ENCODE results near the gene ZCCHC14.
"Not testable (repeated sequence)": the region's sequence is repeated elsewhere in the genome, so short reads cannot be mapped to it uniquely, and the experiment has no call there.

ZCCHC14 gene

DNA sequence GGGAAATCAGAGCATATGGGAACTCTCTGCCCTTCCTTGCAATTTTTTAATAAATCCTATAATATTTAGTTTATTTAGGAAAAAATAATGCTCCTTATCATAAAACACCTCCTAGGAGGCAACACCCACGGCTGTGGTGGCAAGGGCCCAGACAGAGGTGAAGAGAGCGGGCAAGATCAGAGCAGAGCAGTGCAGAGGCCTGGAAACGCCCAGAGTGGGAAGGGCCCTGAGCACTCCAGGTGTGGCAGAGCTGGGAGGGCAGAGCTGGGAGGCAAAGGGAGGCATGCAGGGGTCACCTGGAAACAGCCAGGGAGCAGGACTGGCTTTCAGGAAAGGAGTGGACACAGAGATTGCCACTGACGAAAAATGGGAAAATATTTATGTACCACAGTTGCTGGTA lies 126.5 kb downstream of the ZCCHC14 start:
- DNase-seq = no peak

DNA sequence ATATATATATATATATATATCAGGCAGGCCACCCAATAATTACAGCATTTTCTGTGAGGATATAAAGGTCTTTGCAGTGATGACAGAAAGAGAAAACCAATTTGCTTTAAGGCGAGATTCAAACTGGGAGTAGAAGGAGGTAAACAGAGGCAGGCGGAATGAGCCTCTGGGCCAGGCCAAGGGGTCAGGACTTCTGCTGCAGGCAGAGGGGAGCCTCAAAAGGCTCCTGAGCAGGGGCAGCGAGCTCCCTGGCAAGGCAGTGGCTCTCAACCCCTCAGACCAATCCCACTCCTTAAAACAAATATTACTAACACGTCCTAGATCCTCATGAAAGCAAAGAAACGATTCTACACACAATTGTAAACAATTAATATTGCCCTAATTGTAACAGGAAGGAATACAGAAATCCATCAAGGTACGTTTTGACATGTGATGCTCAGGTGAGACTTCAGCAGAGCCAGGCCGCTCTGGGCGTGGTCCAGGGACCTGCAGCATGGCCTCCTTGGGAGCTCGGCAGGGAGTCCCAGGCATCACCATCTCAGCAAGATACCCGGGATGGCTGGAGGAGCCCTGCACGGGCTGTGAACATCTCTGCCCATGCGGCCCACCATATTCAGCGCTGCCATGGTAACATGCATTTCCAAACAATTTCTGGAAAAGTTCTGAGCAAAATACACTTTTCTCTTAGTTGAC lies 127.7 kb downstream of the ZCCHC14 start:
- DNase-seq = no peak

DNA sequence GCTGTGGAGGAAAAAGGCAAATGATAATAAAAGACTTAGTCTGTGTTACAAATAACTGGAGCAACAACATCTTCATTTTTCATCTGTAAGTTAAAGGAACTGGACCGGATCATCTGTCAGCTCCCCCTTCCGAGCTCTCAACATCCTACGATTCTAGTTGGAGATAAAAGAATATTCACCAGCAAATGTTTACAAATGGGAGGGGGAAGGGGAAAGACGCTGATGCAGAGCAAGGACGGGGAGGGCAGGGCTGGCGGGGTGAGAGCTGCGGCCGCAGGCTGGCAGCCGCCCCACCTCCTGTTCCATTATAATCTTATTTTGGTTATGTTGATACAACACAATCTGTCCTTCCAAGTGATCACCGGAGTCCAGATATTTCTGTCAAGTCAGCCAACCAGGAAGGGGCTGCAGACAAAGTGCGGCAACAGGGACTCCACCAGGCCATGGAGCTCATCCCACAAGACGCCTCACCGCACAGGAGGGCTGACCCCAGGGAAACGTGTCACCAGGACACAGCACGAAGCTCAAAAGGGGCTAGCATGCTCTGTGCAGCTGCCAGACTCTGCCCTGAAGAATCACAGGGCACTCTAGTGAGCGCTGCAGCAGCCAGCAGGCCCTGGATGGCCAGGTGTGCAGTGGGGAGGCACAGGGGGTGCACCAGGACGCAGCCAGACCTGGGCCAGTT lies 128.9 kb downstream of the ZCCHC14 start:
- peak in 2 of 51 donors; percentile 6 to 9 for DNase-seq

DNA sequence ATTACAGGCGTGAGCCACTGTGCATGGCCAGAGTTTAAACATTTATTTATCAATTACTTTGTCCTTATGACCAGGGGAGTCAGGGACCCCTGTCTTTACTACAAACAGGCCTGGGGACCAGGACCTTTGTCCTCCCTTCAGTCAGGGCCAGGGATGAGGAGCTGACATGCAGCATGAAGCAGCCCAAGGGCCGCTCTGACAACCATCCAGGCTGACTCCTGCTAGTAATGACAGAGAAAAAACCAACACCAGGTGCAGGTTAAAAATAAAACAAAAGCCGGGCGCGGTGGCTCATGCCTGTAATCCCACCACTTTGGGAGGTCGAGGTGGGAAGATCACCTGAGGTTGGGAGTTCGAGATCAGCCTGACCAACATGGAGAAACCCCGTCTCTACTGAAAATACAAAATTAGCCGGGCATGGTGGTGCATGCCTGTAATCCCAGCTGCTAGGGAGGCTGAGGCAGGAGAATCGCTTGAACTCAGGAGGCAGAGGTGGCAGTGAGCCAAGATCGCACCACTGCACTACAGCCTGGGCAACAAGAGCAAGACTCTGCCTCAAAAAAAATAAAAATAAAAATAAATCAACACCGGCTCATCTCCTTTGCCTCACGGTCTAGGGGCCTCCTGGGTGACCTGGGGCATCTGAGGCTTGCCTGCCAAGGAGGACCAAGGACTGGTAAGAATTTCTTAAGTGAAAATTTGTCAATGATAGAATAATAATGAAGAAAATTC lies 129.8 kb downstream of the ZCCHC14 start:
- DNase-seq = not testable (repeated sequence)

DNA sequence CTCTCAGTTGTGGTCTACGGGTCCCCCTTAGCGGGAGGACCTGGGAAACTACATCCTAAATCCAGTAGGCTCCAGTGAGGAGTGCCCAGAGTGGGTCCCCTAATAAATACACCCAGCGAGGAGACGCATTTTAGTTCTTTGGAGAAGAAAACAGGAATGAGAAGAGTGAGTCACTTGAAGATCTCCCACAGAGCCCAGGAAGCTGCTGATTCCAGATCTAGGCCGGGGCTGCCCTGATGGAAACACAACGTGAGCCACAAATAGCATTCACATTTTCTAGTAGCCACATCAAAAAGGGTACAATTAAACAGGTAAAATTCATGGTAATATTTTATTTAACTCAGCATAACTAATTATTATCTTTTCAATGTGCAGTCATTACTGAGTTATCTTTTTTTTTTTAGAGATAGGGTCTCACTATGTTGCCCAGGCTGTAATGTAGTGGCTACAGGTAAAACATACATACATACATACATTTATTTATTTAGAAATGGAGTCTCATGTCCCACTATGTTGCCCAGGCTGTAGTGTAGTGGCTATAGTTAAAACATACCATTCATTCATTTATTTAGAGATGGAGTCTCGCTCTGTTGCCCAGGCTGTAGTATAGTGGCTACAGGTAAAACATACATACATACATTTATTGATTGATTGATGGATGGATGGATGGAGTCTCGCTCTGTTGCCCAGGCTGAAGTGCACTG lies 130.8 kb downstream of the ZCCHC14 start:
- no peak for DNase-seq

DNA sequence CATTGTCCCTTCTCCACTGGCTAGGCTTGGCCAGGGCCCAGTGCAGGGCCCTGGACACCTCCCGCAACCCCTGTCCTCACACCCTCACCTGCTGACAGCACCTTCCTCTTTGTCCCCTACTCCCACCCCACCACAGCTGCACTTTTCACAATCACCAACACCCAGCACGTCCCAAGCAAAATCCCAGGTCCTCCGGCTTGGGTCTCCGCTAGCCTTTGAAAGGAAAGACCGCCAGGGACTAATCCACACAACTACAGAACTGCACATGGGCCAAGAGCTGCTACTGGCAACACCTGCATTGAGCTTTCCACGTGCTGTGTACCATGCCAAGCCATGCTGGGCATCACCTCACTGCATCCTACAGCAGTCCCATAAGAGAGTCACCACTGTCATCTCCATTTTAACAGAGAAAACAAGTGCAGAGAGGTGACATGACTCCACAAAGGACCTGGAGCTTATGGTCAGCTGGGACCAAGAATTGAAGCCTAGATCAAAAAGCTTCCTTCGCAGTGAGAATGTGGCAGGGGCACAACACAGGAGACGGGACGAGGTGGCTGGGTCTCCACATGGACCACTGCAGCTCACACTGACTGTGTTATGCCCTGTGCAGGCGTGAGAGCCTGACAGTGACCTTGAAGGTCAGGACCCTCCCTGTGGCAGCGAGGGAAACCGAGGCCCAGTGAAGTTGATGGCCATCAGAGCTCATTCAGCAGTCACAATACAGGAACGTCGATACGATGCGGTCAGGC lies 131.8 kb downstream of the ZCCHC14 start:
- no peak for DNase-seq

DNA sequence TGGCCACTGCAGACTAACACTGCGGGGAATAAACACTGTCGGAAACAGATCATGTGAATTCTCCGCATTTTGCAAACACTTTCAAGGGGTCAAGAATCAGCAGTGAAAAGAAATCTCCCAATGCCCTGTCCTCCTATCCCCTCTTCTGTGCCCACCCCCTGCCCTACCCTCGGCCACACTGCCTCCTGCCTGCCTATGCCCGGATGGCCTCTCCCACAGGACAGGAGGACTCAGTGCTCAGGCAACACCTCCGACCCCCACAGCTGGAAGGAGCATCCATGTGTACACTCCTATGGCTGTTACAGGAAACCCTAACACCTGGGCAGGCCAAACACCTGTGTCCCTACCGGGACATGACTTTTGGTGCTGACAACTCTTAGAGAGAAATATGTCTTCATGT lies 133.7 kb downstream of the ZCCHC14 start:
- no peak for DNase-seq

DNA sequence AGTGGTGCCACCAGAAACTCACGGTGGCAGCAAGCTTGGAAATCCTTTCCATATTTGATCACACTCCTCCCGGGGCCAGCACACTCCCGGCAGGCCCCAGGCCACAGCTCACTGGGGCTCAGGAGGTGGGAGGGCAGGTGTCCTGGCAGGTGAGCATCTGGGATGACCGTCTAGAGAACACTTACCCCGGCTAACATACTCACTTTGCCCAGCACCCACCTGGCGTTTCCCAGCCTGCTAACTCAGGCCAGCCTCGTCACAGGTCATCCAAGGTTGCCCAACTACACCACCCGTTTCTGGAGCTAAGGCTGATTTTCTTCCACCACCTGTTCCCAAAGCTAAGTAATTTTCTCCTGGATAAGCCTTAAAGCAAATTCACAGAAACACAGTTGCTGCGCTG lies 134.1 kb downstream of the ZCCHC14 start:
- no peak for DNase-seq

DNA sequence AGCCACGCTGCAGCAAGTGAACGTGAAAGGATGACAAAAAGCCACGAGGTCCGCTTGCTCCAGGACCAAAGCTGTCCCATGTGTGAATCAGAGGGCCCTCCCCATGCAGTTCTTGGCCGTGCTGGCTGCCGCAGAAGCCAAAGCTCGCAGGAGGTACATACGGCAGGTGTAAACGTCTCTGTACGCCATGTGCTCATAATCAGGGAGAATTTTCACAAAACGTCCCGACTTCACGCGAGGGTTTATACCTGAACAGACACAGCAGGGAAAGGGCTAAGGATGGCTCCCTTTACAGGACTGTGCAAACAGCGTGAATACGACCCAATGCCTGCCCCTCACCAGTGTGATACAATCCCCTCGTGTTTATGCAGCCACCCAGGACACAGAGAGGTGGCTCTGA lies 134.6 kb downstream of the ZCCHC14 start:
- DNase-seq = no peak

DNA sequence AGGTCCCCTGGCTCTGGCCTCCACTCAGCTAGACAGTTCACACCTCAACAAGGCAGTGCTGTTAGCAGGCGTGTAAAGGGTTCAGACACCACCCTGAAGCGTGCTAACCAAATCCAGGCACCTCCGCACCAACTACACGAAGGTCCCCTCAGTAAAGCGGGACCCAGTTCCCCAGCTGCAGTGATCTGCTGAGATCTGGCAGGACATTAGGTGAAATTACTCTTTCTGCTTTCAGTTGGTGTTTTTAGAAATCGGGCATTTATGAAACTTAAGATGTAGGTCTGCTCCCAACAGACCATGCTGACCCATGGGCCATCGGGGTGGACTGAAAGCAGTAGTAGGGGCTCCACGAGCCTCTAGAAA lies 136.4 kb downstream of the ZCCHC14 start:
- DNase-seq = no peak

Data from hypothalamus (tissue), 51 donors.